ENCODE measurements around the gene AGPS. TPM values are rescaled to one million over a fixed set of nuclear protein-coding genes. Genes with fewer than 3 reads are reported as not detected.
"Not testable (repeated sequence)": the region's sequence is repeated elsewhere in the genome, so short reads cannot be mapped to it uniquely, and the experiment has no call there.

The AGPS gene
- total RNA-seq, 2 experiments from 2014 or later: 2.1 to 9.6 TPM

GRCh38 chr2:177363332-177363731, 29.2 kb upstream of the AGPS start:
- Histone ChIP-seq H3K4me2 (ENCODE audit: low read length) (no peak overlapping the region), H3K36me3 (ENCODE audit: insufficient read depth, low read length) (no peaks in the 10 kb centered on the region), H4K20me1 (ENCODE audit: insufficient read depth, low read length) (no peaks in the 10 kb centered on the region), H2AFZ (ENCODE audit: low read length) (no peak overlapping the region), H3K27ac (ENCODE audit: low read depth, low read length, poor library complexity, severe bottlenecking) (no peak overlapping the region), H3K4me3 (ENCODE audit: low read depth, low read length, poor library complexity, severe bottlenecking) (no peak overlapping the region), H3K9me2 (ENCODE audit: insufficient read depth, low read length) (no peaks in the 10 kb centered on the region), H3K4me1 (ENCODE audit: insufficient read depth, low read length, poor library complexity, severe bottlenecking) (no peaks in the 10 kb centered on the region), H3K79me2 (ENCODE audit: insufficient read depth, low read depth, low read length) (no peaks in the 10 kb centered on the region), H3K9me3 (ENCODE audit: low read length) (no peaks in the 10 kb centered on the region)
- ChIA-PET POLR2A (no interaction called here), CTCF (ENCODE audit: unreplicated experiment) (no interaction called here)
- intact Hi-C loops (cut with micrococcal nuclease; ENCODE audit: unreplicated experiment): no loop called here
- DNase-seq (ENCODE audit: low spot score): no peak
- no peak for TF ChIP-seq CTCF (conservative IDR thresholded peaks at IDR 0.05; ENCODE audit: low read length)
- TF ChIP-seq EZH2phosphoT487 (IDR thresholded peaks at IDR 0.05; ENCODE audit: borderline replicate concordance, low read depth, low read length): no peak
- BruUV-seq (replicated peaks): no TSS peak

- POLR2A ChIA-PET: interaction anchor here (0.6 to 1.2 kb wide), 6 partner anchors 15 to 476 kb away, joined by 3 read pairs; no protein-coding TSS in a partner anchor
- H2AFZ ChIP-seq (ENCODE audit: low read length); H3K4me1 ChIP-seq (ENCODE audit: insufficient read depth, low read length, poor library complexity, severe bottlenecking); H3K4me3 ChIP-seq (ENCODE audit: low read depth, low read length, poor library complexity, severe bottlenecking); H3K27ac ChIP-seq (ENCODE audit: low read depth, low read length, poor library complexity, severe bottlenecking); intact Hi-C loops (cut with micrococcal nuclease; ENCODE audit: unreplicated experiment); BruUV-seq (replicated peaks); H4K20me1 ChIP-seq (ENCODE audit: insufficient read depth, low read length); H3K9me2 ChIP-seq (ENCODE audit: insufficient read depth, low read length); H3K4me2 ChIP-seq (ENCODE audit: low read length); H3K9me3 ChIP-seq (ENCODE audit: low read length); CTCF ChIA-PET (ENCODE audit: unreplicated experiment); H3K79me2 ChIP-seq (ENCODE audit: insufficient read depth, low read depth, low read length); H3K36me3 ChIP-seq (ENCODE audit: insufficient read depth, low read length); DNase-seq (ENCODE audit: low spot score): not testable (repeated sequence)
Measured at GRCh38 chr2:177365764-177366163, 26.8 kb upstream of the AGPS start.

GRCh38 chr2:177368023-177368422, 24.6 kb upstream of the AGPS start:
- H3K4me2 ChIP-seq (ENCODE audit: low read length); H3K36me3 ChIP-seq (ENCODE audit: insufficient read depth, low read length); H3K4me1 ChIP-seq (ENCODE audit: insufficient read depth, low read length, poor library complexity, severe bottlenecking); H3K27ac ChIP-seq (ENCODE audit: low read depth, low read length, poor library complexity, severe bottlenecking); H3K9me2 ChIP-seq (ENCODE audit: insufficient read depth, low read length); H3K79me2 ChIP-seq (ENCODE audit: insufficient read depth, low read depth, low read length); H2AFZ ChIP-seq (ENCODE audit: low read length); intact Hi-C loops (cut with micrococcal nuclease; ENCODE audit: unreplicated experiment); CTCF ChIA-PET (ENCODE audit: unreplicated experiment); DNase-seq (ENCODE audit: low spot score); BruUV-seq (replicated peaks); H3K4me3 ChIP-seq (ENCODE audit: low read depth, low read length, poor library complexity, severe bottlenecking); H4K20me1 ChIP-seq (ENCODE audit: insufficient read depth, low read length); POLR2A ChIA-PET; H3K9me3 ChIP-seq (ENCODE audit: low read length): not testable (repeated sequence)

DNA sequence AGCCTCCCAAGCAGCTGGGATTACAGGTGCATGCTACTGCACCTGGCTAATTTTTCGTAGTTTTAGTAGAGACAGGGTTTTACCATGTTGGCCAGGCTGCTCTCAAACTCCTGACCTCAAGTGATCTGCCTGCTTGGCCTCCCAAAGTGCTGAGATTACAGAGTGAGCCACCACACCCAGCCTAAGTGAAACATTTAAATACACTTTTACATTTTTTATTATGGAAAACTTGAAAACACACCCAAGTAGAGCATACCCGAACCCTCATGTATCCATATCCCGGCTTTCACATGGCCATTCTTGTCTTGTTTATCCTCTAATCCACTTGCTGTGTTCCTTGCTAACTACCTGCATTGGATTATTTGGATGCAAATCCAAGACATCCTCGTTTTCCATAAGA, 13.2 kb upstream of the AGPS start:
- intact Hi-C loops (cut with micrococcal nuclease; ENCODE audit: unreplicated experiment): no loop called here
- Histone ChIP-seq H3K4me2 (ENCODE audit: low read length) (no peak overlapping the region), H2AFZ (ENCODE audit: low read length) (no peak overlapping the region), H4K20me1 (ENCODE audit: insufficient read depth, low read length) (no peaks in the 10 kb centered on the region), H3K4me3 (ENCODE audit: low read depth, low read length, poor library complexity, severe bottlenecking) (no peak overlapping the region), H3K4me1 (ENCODE audit: insufficient read depth, low read length, poor library complexity, severe bottlenecking) (no peaks in the 10 kb centered on the region), H3K27ac (ENCODE audit: low read depth, low read length, poor library complexity, severe bottlenecking) (no peak overlapping the region), H3K9me2 (ENCODE audit: insufficient read depth, low read length) (no peaks in the 10 kb centered on the region), H3K9me3 (ENCODE audit: low read length) (no peaks in the 10 kb centered on the region), H3K79me2 (ENCODE audit: insufficient read depth, low read depth, low read length) (no peaks in the 10 kb centered on the region), H3K36me3 (ENCODE audit: insufficient read depth, low read length) (no peaks in the 10 kb centered on the region)
- TF ChIP-seq CTCF (conservative IDR thresholded peaks at IDR 0.05; ENCODE audit: low read length) (no peak), EZH2phosphoT487 (IDR thresholded peaks at IDR 0.05; ENCODE audit: borderline replicate concordance, low read depth, low read length) (no peak)
- no peak for DNase-seq (ENCODE audit: low spot score)
- POLR2A ChIA-PET: interaction anchor here (2.4 kb wide), 1 partner anchor 12 kb away, joined by 10 read pairs; the partner anchor contains the start of gene AGPS
- CTCF ChIA-PET (ENCODE audit: unreplicated experiment): no interaction called here
- no TSS peak for BruUV-seq (replicated peaks)
